Measurements from ENCODE around the gene KCTD6. TPM values are rescaled to one million over a fixed set of nuclear protein-coding genes. Genes with fewer than 3 reads are reported as not detected.
A peak's percentile ranks its signal among the peaks of the same experiment; 100 is the strongest.

KCTD6 gene
- total RNA-seq (2021; fragmentation: NEBNext Ultra II Directional; extraction: Animal tissue kit (Norgen Biotek cat#: 25700)) = 21.4 and 22.2 TPM in 2 replicates
- polyA plus RNA-seq (2011; rRNA removed) = 11.0 and 17.4 TPM in 2 replicates
- polyA plus RNA-seq (2011; cell fraction: cytosol; rRNA removed) = 15.1 TPM
- polyA plus RNA-seq (2011; cell fraction: nucleus; rRNA removed) = 8.3 TPM
- polyA plus RNA-seq (2012, experiment 1 of 2) = 9.0 to 12.7 TPM (median 9.3 TPM) in 4 replicates
- polyA plus RNA-seq (2012, experiment 2 of 2) = 2.6 TPM
- polyA plus RNA-seq (2013, experiment 1 of 2) = 16.2 TPM
- 16.9 TPM for polyA plus RNA-seq (2013, experiment 2 of 2)
- polyA minus RNA-seq (2011; rRNA and poly(A)+ RNA removed) = 14.5 and 16.0 TPM in 2 replicates
- polyA minus RNA-seq (2011; cell fraction: cytosol; rRNA and poly(A)+ RNA removed) = 10.8 TPM
- 24.4 TPM for polyA minus RNA-seq (2011; cell fraction: nucleus; rRNA and poly(A)+ RNA removed)
- long read RNA-seq, experiment 1, partial matches to known transcripts = 2 of 6 reads
- long read RNA-seq, experiment 1, other reads (novel, unspliced or antisense) = 0 of 6 reads
- long read RNA-seq, experiment 2, transcript KCTD6-202 (3 exons, 1,533 nt) = major isoform, 9 of 12 reads
- long read RNA-seq, experiment 2, partial matches to known transcripts = 0 of 12 reads
- long read RNA-seq, experiment 2, other reads (novel, unspliced or antisense) = 3 of 12 reads

DNA sequence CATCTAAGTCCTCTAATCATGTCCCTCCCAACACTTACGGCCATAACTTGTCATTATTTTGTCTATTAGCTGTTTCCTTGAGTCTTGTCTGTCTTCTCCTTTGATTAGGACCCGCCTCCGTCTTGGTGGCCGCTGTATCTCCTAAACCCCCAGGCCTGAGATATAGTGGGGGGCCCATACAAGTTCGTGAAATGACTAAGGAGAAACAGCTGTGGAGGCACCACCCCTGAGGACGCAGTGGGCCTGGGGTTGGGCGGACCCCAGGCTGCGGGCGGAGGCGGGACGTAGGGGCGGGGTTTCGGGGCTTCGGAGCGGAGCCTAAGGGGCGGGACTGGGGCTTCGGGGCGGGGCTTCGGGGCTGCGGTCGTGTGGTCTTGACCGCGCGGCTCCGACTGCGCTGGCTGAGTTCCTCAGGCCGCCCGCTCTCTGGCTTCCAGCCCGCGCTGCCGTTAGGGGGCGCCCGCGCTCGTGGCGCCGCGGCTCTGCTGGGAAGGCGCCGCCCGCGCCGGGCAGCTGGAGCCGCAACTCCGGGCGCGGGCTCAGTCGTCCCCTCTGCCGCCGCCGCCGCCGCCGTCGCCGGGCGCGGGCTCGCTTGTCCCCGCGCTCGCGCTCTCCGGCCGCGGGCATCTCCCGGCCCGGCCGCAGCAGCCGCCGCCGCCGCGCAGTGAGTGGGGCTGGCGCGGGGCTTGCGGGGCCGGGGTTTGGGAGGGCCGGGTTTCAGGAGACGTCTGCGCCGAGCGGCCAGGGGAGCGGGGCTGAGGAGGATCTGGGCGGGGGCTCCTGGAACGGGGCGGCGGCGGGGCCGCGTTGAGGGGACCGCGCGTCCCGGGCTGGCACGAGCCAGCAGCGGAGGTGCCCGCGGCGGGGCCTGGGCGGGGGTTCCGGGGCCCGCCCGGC is at the start of gene KCTD6:
Gene KCTD6 (plus strand): TSS at position 591 of the 897 bp plus-strand sequence. CDS start 6,660 bp downstream, outside the sequence.
- H3K4me2 ChIP-seq (ENCODE audit: insufficient read depth in 1 of 2, low read depth in 2 of 2, low read length in 2 of 2) = peak within 1 kb of the TSS; percentile 72 to 84
- H2BK120ac ChIP-seq (replicated peaks; ENCODE audit: low read depth, low read length) = no peak within 1 kb of the TSS
- H3K23me2 ChIP-seq (ENCODE audit: low read depth, low read length) = peaks cover 4% of the 10 kb centered on the region; the same call in 1 of the 2 replicates
- no peaks in the 10 kb centered on the region for H3K9me3 ChIP-seq (ENCODE audit: insufficient read depth in 2 of 2, low read depth in 1 of 2, low read length in 1 of 2)
- no peak within 1 kb of the TSS for H4K5ac ChIP-seq (ENCODE audit: insufficient read length, low read depth, low read length)
- no peak within 1 kb of the TSS for H2AK5ac ChIP-seq (ENCODE audit: low read depth, low read length)
- DNase-seq (ENCODE audit: low read depth in 1 of 2, low spot score in 2 of 2) = peak; percentile 87 to 95
- H3K79me1 ChIP-seq (ENCODE audit: low read depth, low read length) = 0 out of 2 replicates have a peak, but pooled peaks cover 2% of the 10 kb centered on the region
- H2BK12ac ChIP-seq (ENCODE audit: low read depth, low read length) = no peak within 1 kb of the TSS
- CTCF ChIA-PET (ENCODE audit: partially characterized antibody) = interaction anchor here (0.6 to 8.7 kb wide), 15 partner anchors 8 to 182 kb away, joined by 3 to 68 read pairs (median 3); partner anchors contain the start of gene PXK
- H3K27ac ChIP-seq (ENCODE audit: low read depth, low read length) = peak within 1 kb of the TSS; percentile 3; the same call in 1 of the 2 replicates
- POLR2A ChIA-PET (ENCODE audit: partially characterized antibody) = interaction anchor here (0.7 to 3.6 kb wide), 8 partner anchors 22 to 185 kb away, joined by 3 to 17 read pairs (median 4); partner anchors contain the start of genes HTD2, PDHB and RPP14
- H3K9ac ChIP-seq (replicated peaks in 1 of 4; ENCODE audit: extremely low read depth in 1 of 4, low read depth in 3 of 4, low read length in 3 of 4) = peak within 1 kb of the TSS; percentile 42 to 86 (median 60)
- H3K27me3 ChIP-seq (replicated peaks in 1 of 4; ENCODE audit: control insufficient read depth in 3 of 4, extremely low read depth in 1 of 4, insufficient read depth in 3 of 4, low read length in 3 of 4) = peaks cover 0 to 4% (median 0%) of the 10 kb centered on the region in 4 experiments; a peak in 1 of 7 replicates
- peak within 1 kb of the TSS; percentile 78 to 88 (median 82) for H3K4me3 ChIP-seq (ENCODE audit: extremely low read depth in 1 of 4, insufficient read depth in 2 of 4, low read depth in 3 of 4, low read length in 4 of 4)
- 0 out of 2 replicates have a peak within 1 kb of the TSS, but pooled peaks have one; percentile 0 for H2AFZ ChIP-seq (ENCODE audit: low read length)
- no peak within 1 kb of the TSS for H3K56ac ChIP-seq (replicated peaks; ENCODE audit: insufficient read length, low read depth, low read length)
- peak within 1 kb of the TSS; percentile 48 for H4K8ac ChIP-seq (ENCODE audit: extremely low read depth, insufficient read depth, low read length)
- H4K20me1 ChIP-seq (replicated peaks in 1 of 2; ENCODE audit: control insufficient read depth in 1 of 2, insufficient read depth in 2 of 2, low read length in 2 of 2) = peaks cover 0 to 8% of the 10 kb centered on the region in 2 experiments
- H3K18ac ChIP-seq (ENCODE audit: extremely low read depth, low read length) = 0 out of 2 replicates have a peak within 1 kb of the TSS, but pooled peaks have one; percentile 29
- no peak within 1 kb of the TSS for H2BK20ac ChIP-seq (ENCODE audit: low read length)
- peaks cover 5 to 16% (median 6%) of the 10 kb centered on the region in 4 experiments for H3K4me1 ChIP-seq (replicated peaks in 1 of 4; ENCODE audit: control insufficient read depth in 3 of 4, insufficient read depth in 4 of 4, low read length in 3 of 4)
- H3K4ac ChIP-seq (replicated peaks; ENCODE audit: insufficient read length, low read depth, low read length) = no peak within 1 kb of the TSS
- peak within 1 kb of the TSS; percentile 29 for H4K91ac ChIP-seq (replicated peaks; ENCODE audit: insufficient read length, low read length)
- no peak within 1 kb of the TSS for H3K14ac ChIP-seq (ENCODE audit: insufficient read length)
- H3K36me3 ChIP-seq (ENCODE audit: control insufficient read depth in 2 of 4, insufficient read depth in 4 of 4, low read length in 3 of 4) = no peaks in the 10 kb centered on the region
- no peak within 1 kb of the TSS for H2BK5ac ChIP-seq (ENCODE audit: low read depth, low read length)
- WGBS, 2 experiments (ENCODE audit: extremely low coverage in 1 of 2, insufficient coverage in 1 of 2, insufficient read length in 1 of 2, insufficient replicate concordance in 2 of 2, low coverage in 1 of 2, low lambda C conversion rate in 2 of 2, missing lambda C conversion rate in 1 of 2) = 2% methylated on average over 57 of the region's 104 CpGs; no CpG with 5 or more reads in 1 of the 2 experiments
- H3K79me2 ChIP-seq (ENCODE audit: control insufficient read depth in 1 of 2, insufficient read depth in 2 of 2, low read length in 2 of 2) = peaks cover 6 to 44% of the 10 kb centered on the region in 2 experiments
- H3K23ac ChIP-seq (ENCODE audit: insufficient read length) = no peak within 1 kb of the TSS
- FAIRE-seq = no peak
- H2BK15ac ChIP-seq (ENCODE audit: low read length) = no peak within 1 kb of the TSS; the same call in 1 of the 2 replicates
- TF ChIP-seq POLR2AphosphoS5 (IDR thresholded peaks at IDR 0.05; ENCODE audit: low read depth, low read length) = no peak
- 0 out of 2 replicates have a peak, but pooled peaks have one; percentile 18 for TF ChIP-seq SP1 (IDR thresholded peaks at IDR 0.05; ENCODE audit: low read depth, low read length)
- no peak for TF ChIP-seq ASH2L (IDR thresholded peaks at IDR 0.05; ENCODE audit: low read length)
- TF ChIP-seq, protein P1, sequence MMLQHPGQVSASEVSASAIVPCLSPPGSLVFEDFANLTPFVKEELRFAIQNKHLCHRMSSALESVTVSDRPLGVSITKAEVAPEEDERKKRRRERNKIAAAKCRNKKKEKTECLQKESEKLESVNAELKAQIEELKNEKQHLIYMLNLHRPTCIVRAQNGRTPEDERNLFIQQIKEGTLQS (IDR thresholded peaks at IDR 0.05; ENCODE audit: insufficient read depth, low read depth, low read length) = no peak; the same call in 1 of the 2 replicates
- 0 out of 4 replicates have a peak, but pooled peaks of 1 of the 2 experiments have one; percentile 15 for TF ChIP-seq SIN3A (conservative IDR thresholded peaks at IDR 0.05 in 1 of 2, IDR thresholded peaks at IDR 0.05 in 1 of 2; ENCODE audit: low read depth in 1 of 2, low read length in 2 of 2)
- TF ChIP-seq KDM4A (IDR thresholded peaks at IDR 0.05; ENCODE audit: low read depth, low read length, severe bottlenecking) = no peak
